Activated CD8-positive, alpha-beta T cell treated with anti-CD3 and anti-CD28 coated beads for 36 hours (primary cell): Measurements from ENCODE around the gene PRADC1. TPM values are rescaled to one million over a fixed set of nuclear protein-coding genes. Genes with fewer than 3 reads are reported as not detected.
"Not testable (repeated sequence)": the region's sequence is repeated elsewhere in the genome, so short reads cannot be mapped to it uniquely, and the experiment has no call there.

Experiments
- ATAC-seq: fragments of 200-7000 bp; cut with Tn5 transposase; one replicate; pipeline ENCODE4 v1.10.0; 2021; ENCODE audit warnings: mild to moderate bottlenecking, moderate library complexity
- CTCF ChIA-PET: fragments of 350-600 bp; sonication (Branson Sonifier 250); formaldehyde crosslinking; loops from one replicate; lab custom pipeline; 2021; ENCODE audit warnings: antibody characterized with exemption; lab: Charles Lee
- POLR2A ChIA-PET: fragments of 350-600 bp; sonication (Branson Sonifier 250); formaldehyde crosslinking; loops from one replicate; lab custom pipeline; 2021; ENCODE audit warnings: antibody characterized with exemption; lab: Charles Lee
- DNase-seq: peaks from one replicate; pipeline ENCODE4 v3.0.0-alpha.2; 2020
- H3K27ac Mint-ChIP-seq: one replicate; pipeline ENCODE4 v1.8.0; 2021; ENCODE audit warnings: mild to moderate bottlenecking, mixed read lengths
- H3K27me3 Mint-ChIP-seq: one replicate; pipeline ENCODE4 v1.8.0; 2021; ENCODE audit warnings: mixed read lengths
- H3K36me3 Mint-ChIP-seq: one replicate; pipeline ENCODE4 v1.8.0; 2021; ENCODE audit warnings: low read depth, mixed read lengths
- H3K4me1 Mint-ChIP-seq: one replicate; pipeline ENCODE4 v1.8.0; 2021; ENCODE audit warnings: low read depth, mixed read lengths
- H3K4me3 Mint-ChIP-seq: one replicate; pipeline ENCODE4 v1.8.0; 2021; ENCODE audit warnings: mild to moderate bottlenecking, moderate library complexity, mixed read lengths
- H3K9me3 Mint-ChIP-seq: one replicate; pipeline ENCODE4 v1.8.0; 2021; ENCODE audit warnings: mixed read lengths
- CTCF ChIP-seq: fragments of 200-600 bp; IDR thresholded peaks from one replicate; pipeline ENCODE4 v1.8.0; 2022; ENCODE audit warnings: antibody characterized with exemption, mild to moderate bottlenecking
- intact Hi-C: fragments of 100-400 bp; cut with micrococcal nuclease; formaldehyde crosslinking; loops from one replicate; pipeline ENCODE4 v1.10.0; 2022
- total RNA-seq, 2 experiments: library from RNA; stranded (reverse); gene quantifications; one replicate each; pipeline ENCODE4 v1.2.3, GENCODE V29; 2021

The PRADC1 gene
- total RNA-seq, 2 experiments from 2014 or later: 12.4 to 16.2 TPM

GRCh38 chr2:73263540-73264331 is 30.7 kb upstream of the PRADC1 start:
- Mint-ChIP-seq H3K27me3 (no peaks in the 10 kb centered on the region), H3K4me3 (no peak overlapping the region), H3K9me3 (no peaks in the 10 kb centered on the region), H3K36me3 (peaks cover 39% of the 10 kb centered on the region), H3K27ac (no peak overlapping the region), H3K4me1 (peaks cover 18% of the 10 kb centered on the region)
- no peak for TF ChIP-seq CTCF
- intact Hi-C loops: no loop called here
- no peak for ATAC-seq
- ChIA-PET POLR2A (interaction anchor here (1.2 kb wide), 1 partner anchor 30 kb away, joined by 5 read pairs; the partner anchor contains the start of genes CCT7 and PRADC1), CTCF (interaction anchor here (0.9 kb wide), 1 partner anchor 96 kb away, joined by 4 read pairs; no protein-coding TSS in a partner anchor)
- DNase-seq: no peak

GRCh38 chr2:73262691-73263429 is 29.8 kb upstream of the PRADC1 start:
- intact Hi-C loops, ATAC-seq, H3K27me3 Mint-ChIP-seq, H3K27ac Mint-ChIP-seq, H3K9me3 Mint-ChIP-seq, DNase-seq, H3K4me3 Mint-ChIP-seq: not testable (repeated sequence)
- CTCF ChIA-PET: interaction anchor here (0.9 to 1.7 kb wide), 3 partner anchors 28 to 97 kb away, joined by 4 read pairs; no protein-coding TSS in a partner anchor
- Mint-ChIP-seq H3K4me1 (peaks cover 13% of the 10 kb centered on the region), H3K36me3 (peaks cover 30% of the 10 kb centered on the region)
- POLR2A ChIA-PET: interaction anchor here (1.0 to 1.2 kb wide), 2 partner anchors 29 kb away, joined by 3 to 5 read pairs; partner anchors contain the start of genes CCT7 and PRADC1

GRCh38 chr2:73262108-73262651 is 29.1 kb upstream of the PRADC1 start:
- intact Hi-C loops: no loop called here
- no peak for ATAC-seq
- H3K4me1 Mint-ChIP-seq: peaks cover 8% of the 10 kb centered on the region
- ChIA-PET POLR2A (interaction anchor here (1.0 kb wide), 1 partner anchor 28 kb away, joined by 3 read pairs; the partner anchor contains the start of gene CCT7), CTCF (interaction anchor here (1.4 to 1.7 kb wide), 2 partner anchors 28 to 45 kb away, joined by 4 read pairs; no protein-coding TSS in a partner anchor)
- H3K27me3 Mint-ChIP-seq: no peaks in the 10 kb centered on the region
- H3K27ac Mint-ChIP-seq: peak overlapping the region; percentile 52
- no peak for TF ChIP-seq CTCF
- no peak overlapping the region for H3K4me3 Mint-ChIP-seq
- H3K9me3 Mint-ChIP-seq: no peaks in the 10 kb centered on the region
- DNase-seq: no peak
- peaks cover 27% of the 10 kb centered on the region for H3K36me3 Mint-ChIP-seq

GRCh38 chr2:73260338-73260984 is 27.4 kb upstream of the PRADC1 start:
- CTCF ChIA-PET: no interaction called here
- H3K27me3 Mint-ChIP-seq: no peaks in the 10 kb centered on the region
- DNase-seq: no peak
- POLR2A ChIA-PET: no interaction called here
- intact Hi-C loops: no loop called here
- no peak for TF ChIP-seq CTCF
- no peak overlapping the region for H3K27ac Mint-ChIP-seq
- ATAC-seq: no peak
- H3K4me1 Mint-ChIP-seq: peaks cover 3% of the 10 kb centered on the region
- no peaks in the 10 kb centered on the region for H3K9me3 Mint-ChIP-seq
- no peak overlapping the region for H3K4me3 Mint-ChIP-seq
- H3K36me3 Mint-ChIP-seq: peaks cover 20% of the 10 kb centered on the region
